H9 (cell line): ENCODE results near the gene WDHD1. TPM values are rescaled to one million over a fixed set of nuclear protein-coding genes. Genes with fewer than 3 reads are reported as not detected.

Source experiments
- DNase-seq: peaks from one replicate; pipeline ENCODE4 v3.0.0-alpha.2; 2017
- H2AFZ ChIP-seq: one replicate; pipeline ENCODE4 v1.6.1; 2013; ENCODE audit warnings: mild to moderate bottlenecking, low read length, control low read depth, moderate library complexity
- H2AK5ac ChIP-seq: 2 replicates; pipeline ENCODE4 v1.6.1; 2013; ENCODE audit warnings: low read length, control low read depth, mixed read lengths; ENCODE audit not compliant: insufficient read length
- H2BK120ac ChIP-seq: one replicate; pipeline ENCODE4 v1.6.1; 2013; ENCODE audit warnings: low read depth, mild to moderate bottlenecking, low read length, control low read depth, inconsistent platforms; ENCODE audit not compliant: poor library complexity, severe bottlenecking
- H2BK12ac ChIP-seq: 2 replicates; pipeline ENCODE4 v1.6.1; 2013; ENCODE audit warnings: low read length, control low read depth, mixed read lengths, low read depth; ENCODE audit not compliant: insufficient read length
- H2BK15ac ChIP-seq: 2 replicates; pipeline ENCODE4 v1.6.1; 2013; ENCODE audit warnings: low read depth, low read length, control low read depth
- H2BK20ac ChIP-seq: one replicate; pipeline ENCODE4 v1.6.1; 2013; ENCODE audit warnings: low read depth, mild to moderate bottlenecking, low read length, control low read depth, inconsistent platforms; ENCODE audit not compliant: poor library complexity, severe bottlenecking
- H2BK5ac ChIP-seq: 2 replicates; pipeline ENCODE4 v1.6.1; 2013; ENCODE audit warnings: low read length, control low read depth, mixed read lengths; ENCODE audit not compliant: insufficient read length
- H3K14ac ChIP-seq: 2 replicates; pipeline ENCODE4 v1.6.1; 2013; ENCODE audit warnings: low read length, control low read depth; ENCODE audit not compliant: insufficient read depth
- H3K18ac ChIP-seq: 2 replicates; pipeline ENCODE4 v1.6.1; 2013; ENCODE audit warnings: low read depth, mild to moderate bottlenecking, mixed read lengths, low read length, control low read depth; ENCODE audit not compliant: insufficient read length
- H3K23ac ChIP-seq: 2 replicates; pipeline ENCODE4 v1.6.1; 2013; ENCODE audit warnings: low read length, control low read depth, mixed read lengths, low read depth; ENCODE audit not compliant: insufficient read length
- H3K23me2 ChIP-seq: 2 replicates; pipeline ENCODE4 v1.6.1; 2013; ENCODE audit warnings: low read depth, mild to moderate bottlenecking, mixed read lengths, low read length, control low read depth; ENCODE audit not compliant: insufficient read length, poor library complexity, severe bottlenecking
- H3K27ac ChIP-seq: 2 replicates; pipeline ENCODE4 v1.5.1; 2013; ENCODE audit warnings: low read length, control low read depth, mixed read lengths, low read depth; ENCODE audit not compliant: insufficient read length
- H3K27me3 ChIP-seq: 2 replicates; pipeline ENCODE4 v1.6.1; 2013; ENCODE audit warnings: low read length, control low read depth, inconsistent platforms; ENCODE audit not compliant: insufficient read depth
- H3K4ac ChIP-seq: 2 replicates; pipeline ENCODE4 v1.6.1; 2013; ENCODE audit warnings: low read depth, mild to moderate bottlenecking, control low read depth, inconsistent platforms, low read length, moderate library complexity
- H3K4me1 ChIP-seq: 2 replicates; pipeline ENCODE4 v1.6.1; 2013; ENCODE audit warnings: low read length, control low read depth, inconsistent platforms; ENCODE audit not compliant: insufficient read depth
- H3K4me2 ChIP-seq: 2 replicates; pipeline ENCODE4 v1.6.1; 2013; ENCODE audit warnings: low read length, control low read depth, mixed read lengths; ENCODE audit not compliant: insufficient read length, insufficient read depth
- H3K56ac ChIP-seq: 2 replicates; pipeline ENCODE4 v1.6.1; 2013; ENCODE audit warnings: low read depth, mild to moderate bottlenecking, mixed read lengths, low read length, control low read depth; ENCODE audit not compliant: insufficient read length
- H3K79me1 ChIP-seq: 2 replicates; pipeline ENCODE4 v1.6.1; 2013; ENCODE audit warnings: low read depth, mild to moderate bottlenecking, moderate library complexity, low read length, control low read depth, inconsistent platforms; ENCODE audit not compliant: insufficient read depth, poor library complexity, severe bottlenecking
- H3K79me2 ChIP-seq: 2 replicates; pipeline ENCODE4 v1.6.1; 2013; ENCODE audit warnings: low read length, control low read depth, inconsistent platforms; ENCODE audit not compliant: insufficient read depth
- H3K9ac ChIP-seq: 2 replicates; pipeline ENCODE4 v1.6.1; 2013; ENCODE audit warnings: low read length, control low read depth, mixed read lengths; ENCODE audit not compliant: insufficient read length; ENCODE audit errors: extremely low read depth
- H3K9me3 ChIP-seq: one replicate; pipeline ENCODE4 v1.6.1; 2013; ENCODE audit warnings: low read depth, low read length, inconsistent platforms; ENCODE audit not compliant: control insufficient read depth
- H3T11ph ChIP-seq: one replicate; pipeline ENCODE4 v1.6.1; 2013; ENCODE audit warnings: mild to moderate bottlenecking, low read length, control low read depth, inconsistent platforms
- H4K20me1 ChIP-seq: one replicate; pipeline ENCODE4 v1.6.1; 2013; ENCODE audit not compliant: control insufficient read depth, insufficient read length, insufficient read depth
- H4K5ac ChIP-seq: 2 replicates; pipeline ENCODE4 v1.6.1; 2013; ENCODE audit warnings: low read depth, mild to moderate bottlenecking, mixed read lengths, low read length, control low read depth; ENCODE audit not compliant: insufficient read length
- H4K8ac ChIP-seq: replicated peaks from 2 replicates; pipeline ENCODE4 v1.6.1; 2013; ENCODE audit warnings: low read length, control low read depth, mixed read lengths, low read depth; ENCODE audit not compliant: insufficient read length
- H4K91ac ChIP-seq: 2 replicates; pipeline ENCODE4 v1.6.1; 2013; ENCODE audit warnings: low read depth, mild to moderate bottlenecking, moderate library complexity, mixed read lengths, low read length, control low read depth; ENCODE audit not compliant: insufficient read length
- H3K27ac Mint-ChIP-seq, 3 experiments: 2 replicates in 2 of 3; 3 replicates in 1 of 3; pipeline ENCODE4 v1.8.0; 2020 to 2021; ENCODE audit warnings: mixed read lengths in 3 of 3, mild to moderate bottlenecking in 1 of 3, moderate library complexity in 1 of 3
- H3K27me3 Mint-ChIP-seq: 2 replicates; pipeline ENCODE4 v1.8.0; 2021; ENCODE audit warnings: low read depth, mild to moderate bottlenecking, moderate library complexity, mixed read lengths
- H3K36me3 Mint-ChIP-seq, 3 experiments: 2 replicates in 2 of 3; 3 replicates in 1 of 3; pipeline ENCODE4 v1.8.0; 2020 to 2021; ENCODE audit warnings: low read depth in 3 of 3, mixed read lengths in 3 of 3; ENCODE audit not compliant: insufficient read depth in 1 of 3
- H3K4me1 Mint-ChIP-seq, 2 experiments: 2 replicates each; pipeline ENCODE4 v1.8.0; 2020; ENCODE audit warnings: mixed read lengths in 2 of 2
- H3K4me3 Mint-ChIP-seq, 2 experiments: 2 replicates in 1 of 2; 3 replicates in 1 of 2; pipeline ENCODE4 v1.8.0; 2020 to 2021; ENCODE audit warnings: mild to moderate bottlenecking in 2 of 2, mixed read lengths in 2 of 2, moderate library complexity in 1 of 2
- H3K9me3 Mint-ChIP-seq, 2 experiments: 2 replicates in 1 of 2; 3 replicates in 1 of 2; pipeline ENCODE4 v1.8.0; 2020; ENCODE audit warnings: mild to moderate bottlenecking in 2 of 2, mixed read lengths in 2 of 2, moderate library complexity in 1 of 2
- CTCF ChIP-seq: fragments of 200-600 bp; sonication (generic); conservative IDR thresholded peaks from 3 replicates; pipeline ENCODE4 v1.8.0; 2021; ENCODE audit warnings: antibody characterized with exemption, mild to moderate bottlenecking
- WGBS: extraction: QIAGEN DNeasy Blood & Tissue Kit; methylation state at CpG from one replicate; pipeline ENCODE4 v1.1.7; 2013; ENCODE audit warnings: missing lambda C conversion rate, low lambda C conversion rate, mixed read lengths; ENCODE audit not compliant: insufficient read length; ENCODE audit errors: extremely low coverage; 5-methylcytosine and 5-hydroxymethylcytosine counted together
- total RNA-seq: library from RNA; stranded (reverse); gene quantifications from 2 replicates; pipeline ENCODE4 v1.2.1, GENCODE V29; 2021

The WDHD1 gene
- total RNA-seq, 1 experiment from 2014 or later, result 93.7 TPM

GRCh38 chr14:55047301-55048053 is 20.6 kb upstream of the WDHD1 start:
- no peak overlapping the region for H3K23ac ChIP-seq
- no peaks in the 10 kb centered on the region for H3K27me3 ChIP-seq
- H2AFZ ChIP-seq, result no peak overlapping the region
- no peak overlapping the region for H2BK5ac ChIP-seq
- H3K4me2 ChIP-seq, result no peak overlapping the region
- no peak for TF ChIP-seq CTCF
- H3K9me3 ChIP-seq, result no peaks in the 10 kb centered on the region
- H3K14ac ChIP-seq, result no peak overlapping the region
- no peaks in the 10 kb centered on the region for H3K4me1 ChIP-seq
- no peak overlapping the region for H2BK12ac ChIP-seq
- no peak overlapping the region for H2AK5ac ChIP-seq
- H3K9ac ChIP-seq, result no peak overlapping the region
- WGBS, result no CpG with 5 or more reads among the region's 5 CpGs
- H3K4me1 Mint-ChIP-seq, result peaks cover 7 to 8% of the 10 kb centered on the region in 2 experiments
- H3K18ac ChIP-seq, result no peak overlapping the region
- no peak overlapping the region for H3K4me3 Mint-ChIP-seq
- no peak for DNase-seq
- no peak overlapping the region for H4K91ac ChIP-seq
- H2BK120ac ChIP-seq, result no peak overlapping the region
- H4K5ac ChIP-seq, result no peak overlapping the region
- no peak overlapping the region for H3K56ac ChIP-seq
- H4K8ac ChIP-seq, result no peak overlapping the region
- H3K23me2 ChIP-seq, result peaks cover 8% of the 10 kb centered on the region
- peaks cover 15 to 19% (median 17%) of the 10 kb centered on the region in 3 experiments; a peak in 6 of 7 replicates for H3K36me3 Mint-ChIP-seq
- no peaks in the 10 kb centered on the region for H4K20me1 ChIP-seq
- H3K27me3 Mint-ChIP-seq, result 0 out of 2 replicates have a peak, but pooled peaks cover 2% of the 10 kb centered on the region
- H2BK20ac ChIP-seq, result no peak overlapping the region
- H3K27ac Mint-ChIP-seq, result no peak overlapping the region
- no peaks in the 10 kb centered on the region; a peak in 1 of 5 replicates for H3K9me3 Mint-ChIP-seq
- peaks cover 3% of the 10 kb centered on the region; the same call in 1 of the 2 replicates for H3K79me2 ChIP-seq
- no peak overlapping the region for H3K4ac ChIP-seq
- no peak overlapping the region for H2BK15ac ChIP-seq
- H3K27ac ChIP-seq, result no peak overlapping the region
- H3T11ph ChIP-seq, result no peak overlapping the region
- no peaks in the 10 kb centered on the region for H3K79me1 ChIP-seq
